Astrocyte (in vitro differentiated cells and primary cell): ENCODE data around the gene OR14I1. TPM values are rescaled to one million over a fixed set of nuclear protein-coding genes. Genes with fewer than 3 reads are reported as not detected.

ENCODE experiments used
- DNase-seq: peaks from one replicate; pipeline ENCODE4 v3.0.0-alpha.2; 2010; ENCODE audit warnings: low read depth
- FAIRE-seq: peaks from 2 replicates; lab custom pipeline; 2011; peaks lifted over from hg19 to GRCh38; lab: Jason Lieb, UNC
- H2AFZ ChIP-seq: 2 replicates; pipeline ENCODE4 v1.6.0; 2012; ENCODE audit warnings: low read depth, low read length, inconsistent platforms
- H3K27ac ChIP-seq: 2 replicates; pipeline ENCODE4 v1.5.1; 2011; ENCODE audit warnings: low read depth, low read length, inconsistent platforms
- H3K27me3 ChIP-seq: 2 replicates; pipeline ENCODE4 v1.6.0; 2011; ENCODE audit warnings: low read length, inconsistent platforms; ENCODE audit not compliant: insufficient read depth
- H3K36me3 ChIP-seq: 2 replicates; pipeline ENCODE4 v1.5.1; 2011; ENCODE audit warnings: low read length, inconsistent platforms; ENCODE audit not compliant: insufficient read depth
- H3K4me1 ChIP-seq: 2 replicates; pipeline ENCODE4 v1.5.1; 2011; ENCODE audit warnings: low read length, inconsistent platforms; ENCODE audit not compliant: insufficient read depth
- H3K4me2 ChIP-seq: 2 replicates; pipeline ENCODE4 v1.6.0; 2012; ENCODE audit warnings: low read length, inconsistent platforms
- H3K4me3 ChIP-seq: 2 replicates; pipeline ENCODE4 v1.5.1; 2011; ENCODE audit warnings: low read depth, mild to moderate bottlenecking, low read length, inconsistent platforms; ENCODE audit not compliant: insufficient read depth
- H3K79me2 ChIP-seq: 2 replicates; pipeline ENCODE4 v1.6.0; 2012; ENCODE audit warnings: mild to moderate bottlenecking, low read length, inconsistent platforms; ENCODE audit not compliant: insufficient read depth
- H3K9ac ChIP-seq: 2 replicates; pipeline ENCODE4 v1.6.0; 2012; ENCODE audit warnings: mild to moderate bottlenecking, low read length, inconsistent platforms
- H3K9me3 ChIP-seq: 2 replicates; pipeline ENCODE4 v1.5.1; 2012; ENCODE audit warnings: low read depth, mild to moderate bottlenecking, low read length, inconsistent platforms; ENCODE audit not compliant: insufficient read depth
- H4K20me1 ChIP-seq: 2 replicates; pipeline ENCODE4 v1.6.0; 2012; ENCODE audit warnings: low read length, inconsistent platforms; ENCODE audit not compliant: insufficient read depth
- H3K27ac Mint-ChIP-seq: one replicate; pipeline ENCODE4 v1.8.0; 2021; ENCODE audit warnings: mild to moderate bottlenecking, mixed read lengths; ENCODE audit not compliant: unreplicated experiment
- H3K27me3 Mint-ChIP-seq: one replicate; pipeline ENCODE4 v1.8.0; 2021; ENCODE audit warnings: low read depth, mixed read lengths; ENCODE audit not compliant: unreplicated experiment
- H3K36me3 Mint-ChIP-seq: one replicate; pipeline ENCODE4 v1.8.0; 2021; ENCODE audit warnings: low read depth, mixed read lengths; ENCODE audit not compliant: unreplicated experiment
- H3K4me1 Mint-ChIP-seq: one replicate; pipeline ENCODE4 v1.8.0; 2021; ENCODE audit warnings: low read depth, mixed read lengths; ENCODE audit not compliant: unreplicated experiment
- H3K4me3 Mint-ChIP-seq: one replicate; pipeline ENCODE4 v1.8.0; 2021; ENCODE audit warnings: mild to moderate bottlenecking, moderate library complexity, mixed read lengths; ENCODE audit not compliant: unreplicated experiment
- H3K9me3 Mint-ChIP-seq: one replicate; pipeline ENCODE4 v1.8.0; 2021; ENCODE audit warnings: mild to moderate bottlenecking, mixed read lengths; ENCODE audit not compliant: unreplicated experiment
- EZH2 ChIP-seq: IDR thresholded peaks from 2 replicates; pipeline ENCODE4 v1.6.1; 2012; ENCODE audit warnings: mild to moderate bottlenecking, low read length, inconsistent platforms; ENCODE audit not compliant: insufficient read depth
- total RNA-seq: library from RNA; stranded (reverse); gene quantifications from 2 replicates; pipeline ENCODE4 v1.2.1, GENCODE V29; 2021
- TF ChIP-seq, protein P1 (sequence below): IDR thresholded peaks from 2 replicates; pipeline ENCODE4 v1.5.1; 2011; ENCODE audit warnings: low read depth, mild to moderate bottlenecking, inconsistent platforms, low read length, moderate library complexity; ENCODE audit not compliant: insufficient read depth

The OR14I1 gene
- total RNA-seq, 1 donor from 2014 or later = not detected

DNA sequence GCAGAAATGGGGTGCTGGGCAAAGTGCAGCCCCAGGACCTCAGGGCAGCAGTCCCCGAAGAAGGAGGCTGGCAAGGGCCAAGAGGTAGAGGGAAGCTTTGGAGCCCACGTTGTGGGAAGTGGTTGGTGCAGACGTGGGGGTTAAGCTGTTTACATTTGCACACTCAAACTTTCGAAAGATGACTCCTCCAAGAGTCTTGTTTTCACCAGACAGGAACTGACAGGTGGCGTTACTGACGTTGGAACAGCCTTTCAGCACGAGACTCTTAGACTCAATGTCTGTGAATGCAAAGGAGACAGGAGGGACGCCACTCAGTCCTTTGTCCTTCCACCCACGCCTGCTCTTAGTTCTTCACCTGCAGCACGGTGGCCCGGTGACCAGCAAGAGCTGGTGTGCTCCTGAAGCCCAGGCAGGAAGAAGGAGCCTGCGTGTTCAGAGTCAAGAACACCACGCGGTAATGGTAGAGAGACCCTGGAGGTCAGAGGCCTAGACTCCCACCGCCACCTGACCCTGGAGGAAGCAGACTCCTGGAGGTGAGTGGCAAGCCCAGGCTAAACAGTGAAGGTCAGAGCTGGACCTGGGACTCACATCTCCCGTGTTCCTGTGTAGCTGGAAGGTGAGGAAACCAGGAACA, 37.1 kb upstream of the OR14I1 start:
- Histone ChIP-seq H3K9me3 (peaks cover 5% of the 10 kb centered on the region), H2AFZ (no peak overlapping the region), H3K27ac (no peak overlapping the region), H3K9ac (no peak overlapping the region), H3K36me3 (no peaks in the 10 kb centered on the region), H3K4me3 (no peak overlapping the region), H3K79me2 (no peaks in the 10 kb centered on the region), H3K4me2 (no peak overlapping the region), H4K20me1 (no peaks in the 10 kb centered on the region), H3K4me1 (no peaks in the 10 kb centered on the region), H3K27me3 (no peaks in the 10 kb centered on the region)
- no peak for TF ChIP-seq EZH2
- TF ChIP-seq, protein P1, sequence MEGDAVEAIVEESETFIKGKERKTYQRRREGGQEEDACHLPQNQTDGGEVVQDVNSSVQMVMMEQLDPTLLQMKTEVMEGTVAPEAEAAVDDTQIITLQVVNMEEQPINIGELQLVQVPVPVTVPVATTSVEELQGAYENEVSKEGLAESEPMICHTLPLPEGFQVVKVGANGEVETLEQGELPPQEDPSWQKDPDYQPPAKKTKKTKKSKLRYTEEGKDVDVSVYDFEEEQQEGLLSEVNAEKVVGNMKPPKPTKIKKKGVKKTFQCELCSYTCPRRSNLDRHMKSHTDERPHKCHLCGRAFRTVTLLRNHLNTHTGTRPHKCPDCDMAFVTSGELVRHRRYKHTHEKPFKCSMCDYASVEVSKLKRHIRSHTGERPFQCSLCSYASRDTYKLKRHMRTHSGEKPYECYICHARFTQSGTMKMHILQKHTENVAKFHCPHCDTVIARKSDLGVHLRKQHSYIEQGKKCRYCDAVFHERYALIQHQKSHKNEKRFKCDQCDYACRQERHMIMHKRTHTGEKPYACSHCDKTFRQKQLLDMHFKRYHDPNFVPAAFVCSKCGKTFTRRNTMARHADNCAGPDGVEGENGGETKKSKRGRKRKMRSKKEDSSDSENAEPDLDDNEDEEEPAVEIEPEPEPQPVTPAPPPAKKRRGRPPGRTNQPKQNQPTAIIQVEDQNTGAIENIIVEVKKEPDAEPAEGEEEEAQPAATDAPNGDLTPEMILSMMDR = no peak
- no peak overlapping the region for H3K4me3 Mint-ChIP-seq
- H3K36me3 Mint-ChIP-seq = peaks cover 1% of the 10 kb centered on the region
- no peaks in the 10 kb centered on the region for H3K4me1 Mint-ChIP-seq
- no peak for DNase-seq
- FAIRE-seq = no peak
- H3K27me3 Mint-ChIP-seq = no peaks in the 10 kb centered on the region
- no peak overlapping the region for H3K27ac Mint-ChIP-seq
- peaks cover 18% of the 10 kb centered on the region for H3K9me3 Mint-ChIP-seq

DNA sequence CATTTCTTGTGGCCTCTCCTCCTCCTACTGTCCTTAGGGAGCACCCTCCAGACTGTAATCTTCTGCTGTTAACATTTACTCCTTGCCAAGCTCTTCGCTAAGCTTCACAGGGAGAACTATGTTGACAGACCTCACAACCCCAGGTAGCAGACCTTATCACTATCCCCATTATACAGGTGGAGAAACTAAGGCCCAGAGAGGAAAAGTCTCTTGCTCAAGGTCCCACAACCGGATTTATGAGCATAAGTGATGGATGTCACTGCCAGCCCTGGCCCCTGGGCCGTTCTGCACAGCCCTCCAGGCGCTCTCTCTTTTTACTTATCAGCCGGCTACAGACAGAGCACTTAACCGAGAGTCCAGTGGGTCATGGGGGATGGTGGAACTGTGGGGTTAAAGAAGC, 34.9 kb upstream of the OR14I1 start:
- peaks cover 4% of the 10 kb centered on the region for H3K9me3 ChIP-seq
- Mint-ChIP-seq H3K27ac (no peak overlapping the region), H3K4me1 (no peaks in the 10 kb centered on the region), H3K9me3 (peaks cover 20% of the 10 kb centered on the region), H3K4me3 (no peak overlapping the region), H3K36me3 (peaks cover 1% of the 10 kb centered on the region), H3K27me3 (no peaks in the 10 kb centered on the region)
- no peaks in the 10 kb centered on the region for H3K27me3 ChIP-seq
- no peaks in the 10 kb centered on the region for H3K79me2 ChIP-seq
- no peaks in the 10 kb centered on the region for H3K36me3 ChIP-seq
- H3K4me1 ChIP-seq = no peaks in the 10 kb centered on the region
- no peak overlapping the region for H2AFZ ChIP-seq
- no peak for DNase-seq
- no peak overlapping the region for H3K27ac ChIP-seq
- no peak overlapping the region for H3K4me3 ChIP-seq
- TF ChIP-seq, protein P1 = no peak
- TF ChIP-seq EZH2 = no peak
- FAIRE-seq = no peak
- H4K20me1 ChIP-seq = no peaks in the 10 kb centered on the region
- no peak overlapping the region for H3K4me2 ChIP-seq
- H3K9ac ChIP-seq = no peak overlapping the region

DNA sequence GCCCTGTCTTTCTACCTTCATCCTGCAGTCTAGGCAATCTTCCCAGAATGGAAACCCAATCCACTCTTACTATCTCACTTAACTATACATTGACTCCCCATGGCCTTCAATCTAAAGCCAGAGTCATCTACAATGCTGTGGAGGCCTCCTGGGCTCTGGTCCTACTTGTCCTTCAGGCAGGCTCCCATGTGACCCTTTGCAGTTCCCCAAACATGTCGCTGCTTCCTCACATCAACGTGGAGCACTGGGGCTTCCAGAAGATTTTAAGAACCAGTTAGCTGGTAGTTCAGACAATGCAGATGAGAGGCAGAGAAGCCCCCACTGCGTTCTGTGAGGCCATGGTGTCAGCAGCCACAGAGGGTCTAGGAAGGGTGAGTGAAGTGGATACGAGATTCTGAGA, 34.4 kb upstream of the OR14I1 start:
- Histone ChIP-seq H3K36me3 (no peaks in the 10 kb centered on the region), H3K79me2 (no peaks in the 10 kb centered on the region), H3K4me1 (no peaks in the 10 kb centered on the region), H3K4me2 (no peak overlapping the region), H3K27me3 (no peaks in the 10 kb centered on the region), H3K9ac (no peak overlapping the region), H3K9me3 (peaks cover 4% of the 10 kb centered on the region), H2AFZ (no peak overlapping the region), H3K27ac (no peak overlapping the region), H4K20me1 (no peaks in the 10 kb centered on the region), H3K4me3 (no peak overlapping the region)
- FAIRE-seq (no peak), DNase-seq (no peak)
- Mint-ChIP-seq H3K36me3 (peaks cover 1% of the 10 kb centered on the region), H3K4me3 (no peak overlapping the region), H3K9me3 (peaks cover 20% of the 10 kb centered on the region), H3K4me1 (no peaks in the 10 kb centered on the region), H3K27me3 (no peaks in the 10 kb centered on the region), H3K27ac (no peak overlapping the region)
- TF ChIP-seq EZH2 = no peak
- TF ChIP-seq, protein P1 = no peak
